Dermis blood vessel endothelial cell (primary cell): ENCODE data around the gene USE1. TPM values are rescaled to one million over a fixed set of nuclear protein-coding genes. Genes with fewer than 3 reads are reported as not detected.

ENCODE experiments used
- DNase-seq: peaks from one replicate; pipeline ENCODE4 v3.0.0; 2010
- total RNA-seq: library from RNA; depleted of rRNA; stranded (reverse); fragments of >200 nt; gene quantifications from 2 replicates; pipeline ENCODE4 v1.2.3, GENCODE V29; 2014

The USE1 gene
- total RNA-seq, 1 donor from 2014 or later, result 24.8 TPM

DNA sequence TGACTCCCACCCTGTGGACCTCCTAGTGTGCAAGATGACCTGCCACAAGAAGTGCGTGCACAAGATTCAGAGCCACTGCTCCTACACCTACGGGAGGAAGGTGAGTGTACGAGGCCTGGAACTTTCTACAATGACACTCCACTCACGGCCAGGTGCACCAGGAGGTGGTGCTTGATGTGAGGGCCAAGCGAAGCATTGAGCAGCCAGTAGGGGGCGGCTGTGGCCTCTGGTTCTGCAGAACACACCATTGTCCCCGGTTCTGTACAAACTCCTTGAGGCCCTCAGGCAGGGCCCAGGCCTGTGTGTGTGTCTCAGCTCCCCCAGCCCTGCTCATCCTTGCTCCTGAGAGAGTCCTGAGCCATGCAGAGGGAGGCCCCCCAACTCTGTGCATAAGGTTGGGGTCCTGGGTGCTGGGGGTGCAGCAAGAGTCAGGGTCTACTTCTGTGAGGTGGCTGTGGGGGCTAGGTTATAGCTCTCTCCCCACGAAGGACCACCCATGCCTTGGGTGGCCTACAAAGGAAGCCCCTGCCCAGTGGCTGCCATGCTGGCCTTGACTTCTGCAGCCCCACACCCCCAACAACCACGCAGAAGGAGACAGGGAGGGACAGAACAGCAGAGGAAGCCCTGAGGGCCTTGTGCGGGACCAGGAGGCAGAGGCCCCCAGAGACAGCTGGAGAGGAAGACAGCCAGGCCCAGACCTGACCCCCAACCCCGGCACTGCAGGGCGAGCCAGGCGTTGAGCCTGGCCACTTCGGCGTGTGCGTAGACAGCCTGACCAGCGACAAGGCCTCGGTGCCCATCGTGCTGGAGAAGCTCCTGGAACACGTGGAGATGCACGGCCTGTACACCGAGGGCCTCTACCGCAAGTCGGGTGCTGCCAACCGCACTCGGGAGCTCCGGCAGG lies 9.7 kb upstream of the USE1 start:
- peak; percentile 83 for DNase-seq

DNA sequence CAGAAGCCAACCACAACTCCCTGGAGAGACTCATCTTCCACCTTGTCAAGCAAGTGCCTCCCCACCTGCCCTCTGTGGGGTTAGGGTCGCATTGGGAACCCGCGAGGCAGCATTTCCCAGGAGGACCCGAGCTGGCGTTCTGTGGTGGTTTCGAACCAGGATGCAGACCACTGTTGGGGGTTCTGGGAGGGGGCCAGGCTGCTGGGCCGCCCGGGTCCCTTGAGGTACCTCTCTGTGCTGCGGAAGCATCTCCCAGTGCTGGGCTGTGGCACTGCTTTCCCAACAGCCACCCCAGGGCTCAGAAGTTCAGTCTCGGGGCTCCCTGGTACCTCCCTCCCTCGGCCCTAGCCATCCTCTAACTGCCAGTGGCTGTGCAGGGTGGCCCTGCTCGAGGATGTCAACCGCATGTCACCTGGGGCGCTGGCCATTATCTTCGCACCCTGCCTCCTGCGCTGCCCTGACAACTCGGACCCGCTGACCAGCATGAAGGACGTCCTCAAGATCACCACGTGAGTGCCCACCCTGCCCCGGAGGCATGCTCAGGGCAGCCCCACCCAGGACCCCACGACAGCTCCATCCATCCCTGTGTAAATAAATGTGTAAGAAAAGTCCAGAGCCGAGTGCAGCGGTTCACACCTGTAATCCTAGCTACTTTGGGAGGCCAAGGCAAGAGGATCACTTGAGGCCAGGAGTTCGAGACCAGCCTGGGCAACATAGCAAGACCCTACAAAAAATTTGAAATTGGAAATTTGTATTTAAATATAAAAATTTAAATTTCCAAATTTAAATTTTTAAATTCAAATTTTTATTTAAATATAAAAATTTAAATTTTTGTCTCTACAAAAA lies 8.2 kb upstream of the USE1 start:
- DNase-seq, result no peak

- peak; percentile 37 for DNase-seq
Observed at GRCh38 chr19:17209126-17210036, 5.8 kb upstream of the USE1 start.

DNA sequence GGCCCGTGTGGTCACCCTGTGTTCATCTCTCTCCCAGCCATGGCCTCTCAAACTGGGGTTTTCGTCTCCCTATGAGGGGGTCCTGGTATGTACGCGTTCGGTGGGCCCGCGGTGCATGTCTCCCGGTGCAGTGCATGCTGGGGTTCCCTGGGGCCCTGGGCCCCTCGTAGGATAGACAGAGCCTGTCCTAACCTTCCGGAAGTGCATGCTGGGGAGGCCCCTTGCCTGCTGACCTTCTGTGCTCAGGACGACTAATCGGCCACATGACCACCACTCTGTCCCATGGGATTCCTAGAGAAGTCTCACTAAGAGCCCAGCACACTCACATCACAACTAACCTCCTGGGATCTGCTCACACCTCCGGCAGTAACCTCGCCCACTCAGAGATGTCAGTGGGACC lies 4.9 kb upstream of the USE1 start:
- DNase-seq, result no peak

- no peak for DNase-seq
Observed at GRCh38 chr19:17211547-17212446, 3.4 kb upstream of the USE1 start.

GRCh38 chr19:17213334-17213733 lies 1.8 kb upstream of the USE1 start:
- no peak for DNase-seq

GRCh38 chr19:17214508-17215126 lies 540 bp upstream of the USE1 start:
- DNase-seq, result no peak

DNA sequence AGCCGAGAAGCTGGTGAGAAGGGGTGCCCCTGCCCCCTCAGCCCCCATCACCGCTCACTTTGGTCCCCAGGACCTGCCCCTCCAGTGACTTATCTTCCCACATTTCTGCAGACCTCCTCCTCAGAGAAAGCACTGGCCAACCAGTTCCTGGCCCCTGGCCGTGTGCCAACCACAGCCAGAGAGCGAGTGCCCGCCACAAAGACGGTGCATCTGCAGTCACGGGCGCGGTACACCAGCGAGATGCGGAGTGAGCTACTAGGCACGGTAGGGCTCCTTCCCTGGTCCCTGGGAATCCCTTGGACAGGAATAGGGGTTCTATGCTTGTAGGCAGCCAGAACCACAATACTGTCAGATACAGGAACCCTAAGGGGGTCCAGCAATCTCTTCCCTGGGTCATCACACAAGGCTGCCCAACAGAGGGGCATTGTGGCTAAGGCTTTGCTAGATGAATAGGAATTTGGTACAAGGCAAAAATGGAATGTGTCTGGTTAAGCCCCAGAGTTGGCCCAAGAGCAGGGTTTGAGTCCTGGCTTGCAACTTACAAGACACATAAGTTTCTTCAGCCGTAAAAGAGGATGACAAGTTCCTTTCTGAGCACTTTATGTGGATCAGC lies 1.0 kb downstream of the USE1 start:
- no peak for DNase-seq

DNA sequence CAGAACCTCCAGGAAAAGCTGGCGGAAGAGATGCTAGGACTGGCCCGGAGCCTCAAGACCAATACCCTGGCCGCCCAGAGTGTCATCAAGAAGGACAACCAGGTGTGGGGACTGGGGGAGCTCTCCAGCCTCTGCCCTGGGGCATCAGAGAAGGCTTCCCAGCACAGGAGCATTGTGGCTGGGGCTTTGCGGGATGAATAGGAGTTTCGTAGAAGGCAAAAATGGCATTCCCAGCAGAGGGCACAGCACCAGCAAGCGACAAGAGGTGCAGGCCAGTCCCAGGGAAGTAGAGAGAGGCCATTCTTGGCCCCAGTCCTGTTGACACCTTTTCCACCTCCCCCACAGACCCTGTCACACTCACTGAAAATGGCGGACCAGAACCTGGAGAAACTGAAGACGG lies 4.1 kb downstream of the USE1 start:
- DNase-seq, result no peak

GRCh38 chr19:17220207-17220758 lies 5.1 kb downstream of the USE1 start:
- peak; percentile 74 for DNase-seq

GRCh38 chr19:17225053-17225452 lies 9.9 kb downstream of the USE1 start:
- DNase-seq, result no peak

DNA sequence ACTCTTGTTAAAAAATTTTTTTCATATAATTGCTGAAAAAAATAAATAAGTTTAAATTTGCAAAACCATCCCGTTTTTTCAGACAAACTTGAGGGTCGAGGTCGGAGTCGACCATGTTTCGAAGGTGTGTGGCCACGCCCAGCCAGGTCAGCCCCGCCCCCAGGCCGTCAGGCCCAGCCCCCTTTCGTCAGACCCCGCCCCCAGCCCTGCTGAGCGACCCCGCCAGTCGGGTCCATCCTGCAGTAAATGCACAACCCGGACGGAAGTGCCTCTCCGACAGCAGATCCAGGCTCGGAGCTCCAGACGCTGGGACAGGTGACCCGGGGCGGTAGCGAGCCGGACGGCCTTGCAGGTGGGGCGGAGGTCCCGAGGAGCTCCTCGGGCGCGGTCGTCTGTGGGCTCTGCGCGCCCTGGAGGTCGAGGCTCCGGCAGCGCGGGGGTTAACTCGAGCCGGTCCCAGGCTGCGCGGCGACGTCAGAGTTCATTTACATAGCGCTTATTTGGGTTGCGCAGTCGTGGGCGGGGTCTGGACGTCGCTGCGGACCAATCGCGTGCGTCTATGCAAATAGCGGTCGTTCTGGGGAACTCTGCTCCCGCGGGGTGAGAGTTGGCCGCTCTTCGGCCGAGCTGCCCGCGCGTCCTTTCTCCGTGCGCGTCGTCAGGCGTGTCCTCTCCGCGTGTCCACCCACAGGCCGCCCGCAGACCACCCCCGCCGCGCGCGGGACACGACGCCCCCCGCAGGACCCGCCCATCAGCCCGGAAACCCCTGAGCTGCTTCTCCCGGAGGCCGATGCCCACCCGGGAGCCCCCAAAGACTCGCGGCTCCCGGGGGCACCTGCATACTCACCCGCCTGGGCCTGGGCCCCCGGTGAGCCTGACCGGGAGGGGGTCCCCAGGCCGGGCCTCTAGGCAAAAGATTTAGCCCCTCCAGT lies 11.1 kb downstream of the USE1 start, which contains the start of gene OCEL1:
Gene OCEL1, plus strand, starts transcription at position 225 of the 932 bp plus-strand sequence. Its CDS starts 22 bp downstream, at position 247.
- peak; percentile 99 for DNase-seq

GRCh38 chr19:17227798-17228367 lies 12.7 kb downstream of the USE1 start:
- no peak for DNase-seq

- no peak for DNase-seq
Observed at GRCh38 chr19:17229890-17230289, 14.7 kb downstream of the USE1 start.

DNA sequence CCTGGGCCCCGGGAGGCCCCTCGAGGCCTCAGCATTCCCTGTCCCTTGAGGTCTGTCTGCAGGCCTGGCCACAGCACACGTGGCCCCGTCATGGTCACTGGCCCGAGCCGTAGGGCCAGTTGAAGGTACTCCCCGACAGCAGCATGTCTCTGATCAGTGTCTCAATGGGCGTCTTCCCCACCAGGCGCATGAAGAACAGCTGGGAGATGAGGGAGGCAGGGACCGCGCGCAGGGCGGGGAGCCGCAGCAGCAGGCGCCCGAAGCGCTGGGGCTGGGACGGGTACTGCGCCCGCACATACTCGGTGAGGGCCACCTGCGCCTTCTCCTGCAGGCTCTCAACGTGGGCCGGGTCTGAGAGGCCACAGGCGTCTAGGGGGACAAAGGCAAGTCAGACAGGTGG lies 17.1 kb downstream of the USE1 start:
- no peak for DNase-seq

DNA sequence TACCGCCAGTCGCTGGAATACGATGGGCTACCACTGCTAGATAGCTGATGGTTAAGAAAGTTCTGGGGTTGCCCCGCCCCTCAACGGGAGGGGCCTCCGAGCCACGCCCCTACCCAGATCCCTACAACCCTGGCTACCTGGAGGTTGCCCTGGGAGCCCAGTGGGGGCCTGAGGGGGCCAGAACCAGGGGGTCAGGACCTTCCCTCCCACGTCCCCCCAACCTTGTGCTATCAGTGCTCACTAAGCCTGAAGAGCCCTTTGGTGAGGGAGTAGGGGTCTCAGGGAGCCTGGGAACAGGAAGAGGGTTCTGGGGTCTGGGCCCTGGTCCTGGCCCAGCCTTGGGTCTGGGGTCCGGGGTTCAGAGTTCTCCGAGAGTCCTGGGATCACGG lies 19.7 kb downstream of the USE1 start:
- DNase-seq, result peak; percentile 51

- peak; percentile 84 for DNase-seq
Observed at GRCh38 chr19:17235300-17235970, 20.3 kb downstream of the USE1 start.
